BLaER1 treated with 17β-estradiol and CSF1 and Interleukin-3, amounts not matched to agents 10 nM and 100 nM (cell line): ENCODE data around the gene UVRAG.

Experiments used
- H3K27ac ChIP-seq, 11 experiments: shearing (Covaris generic); formaldehyde crosslinking; 2 replicates each; pipeline ENCODE4 v1.8.1; 2022
- H3K27me3 ChIP-seq, 11 experiments: shearing (Covaris generic); formaldehyde crosslinking; 2 replicates each; pipeline ENCODE4 v1.8.1; 2022
- H3K36me3 ChIP-seq, 11 experiments: shearing (Covaris generic); formaldehyde crosslinking; 2 replicates each; pipeline ENCODE4 v1.8.1; 2022
- H3K4me1 ChIP-seq, 10 experiments: shearing (Covaris generic); formaldehyde crosslinking; 2 replicates each; pipeline ENCODE4 v1.8.1; 2022
- H3K4me2 ChIP-seq, 11 experiments: shearing (Covaris generic); formaldehyde crosslinking; 2 replicates each; pipeline ENCODE4 v1.8.1; 2022
- H3K4me3 ChIP-seq, 10 experiments: shearing (Covaris generic); formaldehyde crosslinking; 2 replicates each; pipeline ENCODE4 v1.8.1; 2022
- H3K9ac ChIP-seq, 11 experiments: shearing (Covaris generic); formaldehyde crosslinking; 2 replicates each; pipeline ENCODE4 v1.8.1; 2022
- H3K9me3 ChIP-seq, 11 experiments: shearing (Covaris generic); formaldehyde crosslinking; replicated peaks in 1 of 11; 2 replicates each; pipeline ENCODE4 v1.8.1; 2022
- H4K20me1 ChIP-seq, 11 experiments: shearing (Covaris generic); formaldehyde crosslinking; 2 replicates each; pipeline ENCODE4 v1.8.1; 2022
- Cebpa-rat ChIP-seq, 11 experiments: shearing (Covaris generic); IDR thresholded peaks; 2 replicates each; pipeline ENCODE4 v1.8.1; 2022

UVRAG gene

DNA sequence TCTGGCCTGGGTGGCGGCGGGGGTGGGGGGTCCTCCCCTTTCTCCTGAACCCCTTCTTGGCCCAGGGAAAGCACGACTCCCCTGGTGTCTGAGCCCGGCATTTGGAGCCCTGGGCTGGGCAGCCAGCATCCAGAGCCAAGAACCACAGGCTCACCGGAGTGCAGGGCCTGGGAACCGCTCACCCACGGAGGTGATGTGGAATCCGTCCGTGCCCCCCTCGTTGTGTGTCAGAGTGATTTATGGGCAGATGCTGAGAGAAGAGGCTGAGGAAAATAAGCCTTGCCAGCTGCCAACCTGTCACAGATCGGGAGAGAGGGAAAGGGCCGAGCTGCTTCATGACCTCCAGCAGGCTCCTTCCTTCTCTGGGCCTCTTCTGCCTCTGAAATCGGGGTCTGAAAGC is 357.6 kb downstream of the UVRAG start:
- Histone ChIP-seq H3K27me3 (no peaks in the 10 kb centered on the region), H3K27ac (no peak overlapping the region), H3K36me3 (no peaks in the 10 kb centered on the region), H3K9ac (no peak overlapping the region), H3K4me3 (no peak overlapping the region), H3K4me2 (no peak overlapping the region), H3K4me1 (peaks cover 0 to 26% (median 16%) of the 10 kb centered on the region in 10 experiments; a peak in 12 of 20 replicates), H4K20me1 (no peaks in the 10 kb centered on the region; a peak in 1 of 22 replicates), H3K9me3 (no peaks in the 10 kb centered on the region)
- no peak for TF ChIP-seq Cebpa-rat (IDR thresholded peaks at IDR 0.05)

DNA sequence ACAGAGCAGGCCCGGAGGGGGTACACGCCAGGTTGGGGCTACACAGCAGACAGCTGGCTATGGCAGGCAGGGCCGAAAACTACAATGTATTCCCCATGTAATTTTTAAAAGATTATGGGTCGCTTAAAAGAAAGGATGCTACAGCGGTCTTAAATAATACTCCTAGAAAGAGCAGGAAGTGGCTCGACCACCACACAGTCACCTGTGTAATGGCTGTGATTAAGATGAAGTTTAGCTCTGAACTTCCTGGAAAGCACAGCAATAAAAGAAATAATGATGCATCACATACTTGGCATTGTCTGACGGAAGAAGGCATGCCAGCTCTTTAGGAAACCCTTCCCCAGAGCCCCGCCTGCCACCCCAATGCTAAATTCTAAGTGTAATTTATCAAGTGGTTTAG is 358.7 kb downstream of the UVRAG start:
- no peaks in the 10 kb centered on the region; a peak in 1 of 22 replicates for H4K20me1 ChIP-seq
- no peak overlapping the region for H3K4me3 ChIP-seq
- no peak overlapping the region for H3K27ac ChIP-seq
- peaks cover 0 to 23% (median 15%) of the 10 kb centered on the region in 10 experiments; a peak in 12 of 20 replicates for H3K4me1 ChIP-seq
- H3K27me3 ChIP-seq = no peaks in the 10 kb centered on the region
- no peak overlapping the region for H3K4me2 ChIP-seq
- H3K36me3 ChIP-seq = no peaks in the 10 kb centered on the region
- H3K9me3 ChIP-seq = no peaks in the 10 kb centered on the region
- H3K9ac ChIP-seq = no peak overlapping the region
- TF ChIP-seq Cebpa-rat (IDR thresholded peaks at IDR 0.05) = no peak

- no peak overlapping the region for H3K4me2 ChIP-seq
- H4K20me1 ChIP-seq = no peaks in the 10 kb centered on the region; a peak in 1 of 22 replicates
- H3K9me3 ChIP-seq = no peaks in the 10 kb centered on the region
- no peaks in the 10 kb centered on the region for H3K36me3 ChIP-seq
- no peak overlapping the region for H3K9ac ChIP-seq
- peaks cover 0 to 24% (median 18%) of the 10 kb centered on the region in 10 experiments; a peak in 13 of 20 replicates for H3K4me1 ChIP-seq
- H3K27me3 ChIP-seq = no peaks in the 10 kb centered on the region
- no peak for TF ChIP-seq Cebpa-rat (IDR thresholded peaks at IDR 0.05)
- H3K4me3 ChIP-seq = no peak overlapping the region
- no peak overlapping the region for H3K27ac ChIP-seq
Observed at GRCh38 chr11:76174330-76174729, 359.3 kb downstream of the UVRAG start.

- H3K9ac ChIP-seq = peak overlapping the region in 2 of 11 experiments; percentile 20 to 24; a peak in 1 of 22 replicates
- TF ChIP-seq Cebpa-rat (IDR thresholded peaks at IDR 0.05) = no peak
- H3K9me3 ChIP-seq = no peaks in the 10 kb centered on the region
- no peak overlapping the region for H3K4me3 ChIP-seq
- no peaks in the 10 kb centered on the region for H3K27me3 ChIP-seq
- H4K20me1 ChIP-seq = no peaks in the 10 kb centered on the region; a peak in 1 of 22 replicates
- H3K4me2 ChIP-seq = peak overlapping the region in 6 of 11 experiments; percentile 5 to 41 (median 26); a peak in 9 of 22 replicates
- peaks cover 0 to 25% (median 18%) of the 10 kb centered on the region in 10 experiments; a peak in 13 of 20 replicates for H3K4me1 ChIP-seq
- H3K36me3 ChIP-seq = no peaks in the 10 kb centered on the region
- no peak overlapping the region for H3K27ac ChIP-seq
Observed at GRCh38 chr11:76175783-76176182, 360.8 kb downstream of the UVRAG start.

GRCh38 chr11:76176463-76176862 is 361.5 kb downstream of the UVRAG start:
- Histone ChIP-seq H3K27me3 (no peaks in the 10 kb centered on the region), H3K4me3 (no peak overlapping the region), H3K4me2 (peak overlapping the region in 6 of 11 experiments; percentile 5 to 41 (median 26); a peak in 10 of 22 replicates), H4K20me1 (no peaks in the 10 kb centered on the region; a peak in 1 of 22 replicates), H3K9ac (no peak overlapping the region), H3K27ac (no peak overlapping the region), H3K9me3 (no peaks in the 10 kb centered on the region), H3K36me3 (no peaks in the 10 kb centered on the region), H3K4me1 (peaks cover 0 to 25% (median 18%) of the 10 kb centered on the region in 10 experiments; a peak in 13 of 20 replicates)
- no peak for TF ChIP-seq Cebpa-rat (IDR thresholded peaks at IDR 0.05)

- H3K27ac ChIP-seq = no peak overlapping the region
- no peaks in the 10 kb centered on the region for H3K27me3 ChIP-seq
- H3K9me3 ChIP-seq = no peaks in the 10 kb centered on the region
- no peaks in the 10 kb centered on the region for H3K36me3 ChIP-seq
- H4K20me1 ChIP-seq = no peaks in the 10 kb centered on the region
- H3K9ac ChIP-seq = no peak overlapping the region
- H3K4me3 ChIP-seq = no peak overlapping the region
- TF ChIP-seq Cebpa-rat (IDR thresholded peaks at IDR 0.05) = no peak
- no peak overlapping the region for H3K4me2 ChIP-seq
- H3K4me1 ChIP-seq = peaks cover 0 to 25% (median 18%) of the 10 kb centered on the region in 10 experiments; a peak in 13 of 20 replicates
Observed at GRCh38 chr11:76177250-76177686, 362.3 kb downstream of the UVRAG start.

DNA sequence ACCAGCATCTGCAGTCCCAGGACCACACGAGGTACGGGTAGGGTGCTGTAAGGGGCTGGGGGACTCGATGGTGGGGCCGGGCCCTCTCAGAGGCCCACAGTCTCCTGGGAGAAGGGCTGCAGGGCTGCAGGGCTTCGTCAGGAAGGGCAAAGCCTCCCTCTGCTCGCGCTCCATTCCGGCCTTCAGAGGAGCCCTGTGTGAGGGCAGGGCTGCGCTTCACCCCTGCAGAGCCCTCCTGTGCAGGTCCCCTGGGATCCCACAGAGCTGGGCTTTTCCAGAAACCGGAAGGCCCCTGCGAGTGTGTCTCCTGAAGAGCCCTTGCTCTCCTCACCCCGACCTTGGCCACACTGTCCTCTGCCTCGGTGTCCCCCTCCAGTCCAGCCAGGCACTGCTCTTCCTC is 364.1 kb downstream of the UVRAG start:
- no peak overlapping the region for H3K27ac ChIP-seq
- TF ChIP-seq Cebpa-rat (IDR thresholded peaks at IDR 0.05) = no peak
- H3K4me2 ChIP-seq = peak overlapping the region in 8 of 11 experiments; percentile 12 to 61 (median 36); a peak in 12 of 22 replicates
- no peak overlapping the region for H3K4me3 ChIP-seq
- no peaks in the 10 kb centered on the region for H3K36me3 ChIP-seq
- H3K4me1 ChIP-seq = peaks cover 0 to 26% (median 18%) of the 10 kb centered on the region in 10 experiments; a peak in 16 of 20 replicates
- H3K27me3 ChIP-seq = no peaks in the 10 kb centered on the region
- H4K20me1 ChIP-seq = no peaks in the 10 kb centered on the region
- no peaks in the 10 kb centered on the region for H3K9me3 ChIP-seq
- H3K9ac ChIP-seq = no peak overlapping the region

DNA sequence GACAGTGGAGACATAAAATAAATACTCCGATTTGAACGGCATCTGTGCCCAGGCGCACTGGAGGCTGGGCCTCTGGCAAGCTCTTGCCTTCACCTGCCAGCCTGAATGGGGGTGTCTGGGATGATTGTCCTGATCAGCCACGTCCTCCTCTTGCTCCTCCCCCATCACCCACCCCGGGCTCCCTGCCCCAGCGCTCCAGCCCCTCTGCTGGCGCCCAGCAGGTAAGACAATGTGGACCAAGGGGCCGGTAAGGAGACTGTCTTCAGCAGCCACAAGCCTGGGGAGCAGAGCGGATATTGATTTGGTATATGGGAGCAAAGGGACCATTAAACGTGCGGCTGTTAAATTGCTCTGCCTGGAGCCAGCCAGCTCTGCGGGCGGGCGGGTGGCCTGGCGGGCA is 366.4 kb downstream of the UVRAG start:
- no peak overlapping the region for H3K9ac ChIP-seq
- H3K4me1 ChIP-seq = peaks cover 12 to 36% (median 25%) of the 10 kb centered on the region in 10 experiments; a peak in 19 of 20 replicates
- TF ChIP-seq Cebpa-rat (IDR thresholded peaks at IDR 0.05) = no peak
- H3K36me3 ChIP-seq = no peaks in the 10 kb centered on the region
- H4K20me1 ChIP-seq = no peaks in the 10 kb centered on the region
- no peak overlapping the region for H3K4me3 ChIP-seq
- no peaks in the 10 kb centered on the region for H3K27me3 ChIP-seq
- H3K4me2 ChIP-seq = no peak overlapping the region
- H3K9me3 ChIP-seq = no peaks in the 10 kb centered on the region
- no peak overlapping the region for H3K27ac ChIP-seq

DNA sequence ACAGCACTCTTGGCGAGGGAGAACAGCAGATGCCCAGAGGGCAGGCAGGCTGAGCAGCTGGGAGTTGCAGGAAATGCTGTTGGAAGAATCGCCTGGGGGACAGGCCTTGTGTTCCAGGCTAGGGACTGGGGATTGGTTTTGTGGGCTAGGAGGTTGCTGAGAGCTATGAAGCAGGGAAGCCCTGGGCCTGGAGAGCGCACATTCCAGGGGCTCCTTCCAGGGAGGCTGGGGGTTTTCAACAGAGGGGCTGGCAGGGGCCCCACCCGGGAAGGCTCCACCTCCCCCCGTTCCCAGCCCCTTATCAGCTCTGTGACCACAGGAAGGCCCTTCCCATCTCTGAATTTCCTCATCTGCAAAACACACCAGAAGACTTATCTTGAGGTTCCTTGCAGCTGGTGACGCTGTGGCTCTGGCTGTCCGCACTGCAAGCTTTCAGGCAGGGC is 369.6 kb downstream of the UVRAG start:
- H3K4me3 ChIP-seq = no peak overlapping the region
- peak overlapping the region in 2 of 11 experiments; percentile 19 to 35; a peak in 3 of 22 replicates for H3K27ac ChIP-seq
- peak overlapping the region in 5 of 11 experiments; percentile 0 to 33 (median 21); a peak in 2 of 22 replicates for H3K9ac ChIP-seq
- H3K27me3 ChIP-seq = no peaks in the 10 kb centered on the region
- peak overlapping the region; percentile 25 to 76 (median 55) for H3K4me2 ChIP-seq
- peaks cover 0 to 11% (median 9%) of the 10 kb centered on the region in 11 experiments; a peak in 14 of 22 replicates for H3K9me3 ChIP-seq
- H4K20me1 ChIP-seq = no peaks in the 10 kb centered on the region
- H3K4me1 ChIP-seq = peaks cover 12 to 27% (median 20%) of the 10 kb centered on the region in 10 experiments; a peak in 19 of 20 replicates
- no peaks in the 10 kb centered on the region for H3K36me3 ChIP-seq
- TF ChIP-seq Cebpa-rat (IDR thresholded peaks at IDR 0.05) = no peak

- peak overlapping the region in 10 of 11 experiments; percentile 25 to 76 (median 54); a peak in 13 of 22 replicates for H3K4me2 ChIP-seq
- H4K20me1 ChIP-seq = no peaks in the 10 kb centered on the region
- peaks cover 12 to 30% (median 23%) of the 10 kb centered on the region in 10 experiments; a peak in 19 of 20 replicates for H3K4me1 ChIP-seq
- no peaks in the 10 kb centered on the region for H3K27me3 ChIP-seq
- H3K4me3 ChIP-seq = no peak overlapping the region
- H3K9ac ChIP-seq = no peak overlapping the region
- peaks cover 0 to 14% (median 10%) of the 10 kb centered on the region in 11 experiments; a peak in 14 of 22 replicates for H3K9me3 ChIP-seq
- no peak for TF ChIP-seq Cebpa-rat (IDR thresholded peaks at IDR 0.05)
- H3K36me3 ChIP-seq = no peaks in the 10 kb centered on the region
- H3K27ac ChIP-seq = no peak overlapping the region
Observed at GRCh38 chr11:76185511-76185910, 370.5 kb downstream of the UVRAG start.
